Right renal pelvis (tissue), 4 donors: ENCODE results near the gene DNAJC15. TPM values are rescaled to one million over a fixed set of nuclear protein-coding genes. Genes with fewer than 3 reads are reported as not detected.
A peak's percentile ranks its signal among the peaks of the same experiment; 100 is the strongest.
"Not testable (repeated sequence)": the region's sequence is repeated elsewhere in the genome, so short reads cannot be mapped to it uniquely, and the experiment has no call there.

ENCODE experiments used
- DNase-seq, 4 donors: peaks; one replicate each; pipeline ENCODE4 v3.0.0-alpha.2; 2013; ENCODE audit warnings: low read depth in 4 of 4, low spot score in 3 of 4, missing footprints in 1 of 4
- polyA plus RNA-seq, 4 donors: library from polyadenylated mRNA; unstranded; fragments of 120-200 nt; gene quantifications; one replicate each; pipeline ENCODE4 v1.2.1, GENCODE V29; 2013; ENCODE audit not compliant: insufficient read length in 4 of 4

DNAJC15 gene
- 10 to 100 TPM; 19.7 to 31.6 (median 30.1) TPM for polyA plus RNA-seq

DNA sequence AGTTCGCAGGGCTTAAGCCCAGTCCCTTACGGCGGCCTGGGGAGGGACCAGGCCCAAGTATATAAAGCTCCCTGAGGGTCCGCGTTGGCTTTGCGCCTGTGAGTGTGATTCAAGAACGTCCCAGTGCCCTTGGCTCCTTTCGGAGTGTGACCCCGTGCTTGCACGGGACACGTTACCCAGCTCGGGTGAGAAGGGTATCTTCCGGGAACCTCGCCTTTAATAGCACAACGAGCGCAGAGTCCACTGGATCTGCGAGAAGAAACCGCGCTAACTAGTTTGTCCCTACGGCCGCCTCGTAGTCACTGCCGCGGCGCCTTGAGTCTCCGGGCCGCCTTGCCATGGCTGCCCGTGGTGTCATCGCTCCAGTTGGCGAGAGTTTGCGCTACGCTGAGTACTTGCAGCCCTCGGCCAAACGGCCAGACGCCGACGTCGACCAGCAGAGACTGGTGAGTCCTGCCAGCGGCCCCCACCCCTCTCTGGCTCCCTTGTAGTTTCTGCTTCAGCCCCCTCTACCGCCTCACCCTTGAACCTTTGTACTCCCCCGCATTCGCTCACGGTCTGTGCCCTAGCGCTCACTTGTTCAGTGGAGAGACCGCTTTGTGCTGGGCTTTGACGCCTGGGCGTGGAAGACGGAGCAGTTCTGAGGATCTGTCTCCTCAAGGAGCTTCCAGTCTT, at the start of gene DNAJC15:
TSS of gene DNAJC15 (plus strand) at position 298 of the 675 bp plus-strand sequence. CDS start at position 339, 41 bp downstream.
- peak; percentile 74 to 79 (median 78) for DNase-seq

DNA sequence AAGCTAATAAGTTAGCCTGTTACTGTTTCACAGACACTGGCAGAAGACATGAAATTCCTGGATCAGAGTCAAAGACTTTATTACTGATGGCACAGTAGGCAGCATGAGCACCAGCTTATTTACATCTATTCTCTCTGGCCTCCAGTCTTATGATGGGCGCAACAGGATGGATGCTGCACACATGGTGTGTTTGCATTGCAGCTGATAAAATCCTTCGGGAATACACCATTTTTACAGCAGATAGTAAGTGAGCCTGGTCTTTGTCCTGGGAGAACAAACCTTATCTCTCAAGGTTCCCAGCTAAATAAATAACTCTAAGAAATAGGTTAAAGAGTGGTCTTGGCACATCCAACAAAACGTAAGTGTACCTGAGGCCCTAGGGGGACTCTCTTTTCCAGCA, 47.3 kb upstream of the DNAJC15 start:
- DNase-seq = no peak

- no peak for DNase-seq
Observed at GRCh38 chr13:42977219-42977659, 46.1 kb upstream of the DNAJC15 start.

DNA sequence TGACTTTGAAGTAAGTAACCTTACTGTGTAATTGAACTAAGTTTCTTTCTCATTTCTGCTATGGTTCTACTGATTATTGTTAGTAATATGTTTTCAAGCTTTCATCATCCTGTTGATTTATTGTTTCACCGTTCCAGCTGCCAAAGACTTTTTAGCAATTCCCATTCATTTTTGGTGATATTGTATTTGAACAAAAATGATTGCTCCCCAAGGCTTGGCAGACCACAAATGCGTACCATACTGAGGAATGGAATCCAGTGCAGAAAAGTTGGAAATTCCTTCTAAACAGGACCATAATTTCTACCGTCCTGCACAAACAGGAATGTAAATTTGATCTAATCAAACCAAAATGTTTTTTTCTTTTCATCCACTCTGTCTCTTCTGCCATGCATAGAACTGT, 42.1 kb upstream of the DNAJC15 start:
- no peak for DNase-seq

- no peak for DNase-seq
Observed at GRCh38 chr13:42981853-42982252, 41.5 kb upstream of the DNAJC15 start.

DNA sequence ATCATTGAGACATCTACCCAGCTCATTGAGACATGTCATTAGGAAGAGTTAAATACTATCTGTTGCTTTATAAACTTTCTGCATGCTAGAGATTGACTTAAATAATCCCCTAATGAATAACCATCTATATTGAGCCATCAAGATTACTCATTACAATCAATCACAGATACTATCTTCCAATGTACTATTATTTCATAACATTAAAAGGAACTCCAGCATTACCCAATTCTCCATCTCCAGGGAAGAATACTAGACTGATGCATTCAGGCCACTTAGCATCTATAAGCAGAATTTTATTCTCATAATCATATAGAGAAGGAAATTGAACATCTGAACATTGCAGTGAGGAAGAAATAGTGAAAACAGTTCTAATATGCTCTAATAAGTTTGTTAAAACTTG, 39.4 kb upstream of the DNAJC15 start:
- DNase-seq = no peak

DNA sequence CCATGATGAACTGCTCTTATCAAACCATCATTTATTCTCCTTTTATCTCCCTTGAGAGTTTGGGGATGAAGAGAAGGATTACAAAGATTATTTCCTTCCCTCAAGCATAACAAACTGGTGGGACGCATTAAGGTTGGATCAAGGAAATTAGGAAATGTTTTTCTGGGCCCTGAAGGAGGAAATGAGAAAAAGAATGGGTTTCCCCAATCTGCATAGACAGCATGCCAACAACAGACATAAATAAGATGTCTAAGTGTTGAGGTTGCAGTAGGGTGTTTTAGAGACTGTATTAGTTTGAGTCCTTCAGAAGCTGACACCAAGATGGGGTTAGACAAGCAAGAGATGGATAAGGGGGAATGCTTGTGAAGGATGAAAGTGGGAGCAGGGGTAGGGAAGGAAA, 38.7 kb upstream of the DNAJC15 start:
- no peak for DNase-seq

DNA sequence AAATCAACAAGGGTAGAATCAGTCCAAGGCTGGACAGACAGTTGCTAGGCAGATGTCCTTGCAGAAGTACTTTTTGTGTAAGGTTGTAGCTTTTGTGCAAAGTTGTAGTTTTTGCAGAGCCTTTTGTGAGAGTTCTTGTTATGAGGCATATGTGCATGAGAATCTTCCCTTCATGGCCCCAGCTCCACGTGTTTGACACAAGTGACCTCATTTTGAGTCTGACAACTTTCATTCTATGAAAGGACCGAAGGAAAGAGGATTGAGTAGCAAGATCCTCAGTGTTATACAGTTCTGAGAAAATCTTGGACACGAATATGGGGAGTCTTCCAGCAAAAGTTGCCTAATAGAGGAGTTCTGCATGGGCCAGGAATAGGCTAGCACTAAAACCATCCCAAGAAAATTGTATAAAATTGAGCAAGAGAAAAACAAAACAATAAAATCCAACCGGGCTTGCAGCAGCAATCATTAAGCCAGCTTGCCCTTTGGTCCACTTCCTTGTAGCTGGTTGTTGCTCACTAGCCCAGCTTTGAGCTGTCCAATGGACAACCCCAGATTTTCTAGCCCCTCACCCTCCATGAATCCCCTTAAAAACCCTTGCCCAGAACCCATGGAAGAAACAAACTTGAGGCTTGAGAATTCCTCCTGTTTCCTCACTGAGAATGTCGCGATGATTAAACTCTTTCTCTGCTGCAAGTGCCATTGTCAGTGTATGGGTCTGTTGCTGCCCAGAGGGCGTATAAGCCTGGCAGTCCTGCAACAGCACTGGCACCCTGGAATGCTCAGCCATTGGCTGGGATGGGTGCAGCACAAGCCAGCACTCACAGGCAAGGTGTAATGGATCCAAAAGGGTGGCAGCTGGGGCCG, 37.8 kb upstream of the DNAJC15 start:
- DNase-seq = no peak

- no peak for DNase-seq
Observed at GRCh38 chr13:42986176-42986574, 37.2 kb upstream of the DNAJC15 start.

DNA sequence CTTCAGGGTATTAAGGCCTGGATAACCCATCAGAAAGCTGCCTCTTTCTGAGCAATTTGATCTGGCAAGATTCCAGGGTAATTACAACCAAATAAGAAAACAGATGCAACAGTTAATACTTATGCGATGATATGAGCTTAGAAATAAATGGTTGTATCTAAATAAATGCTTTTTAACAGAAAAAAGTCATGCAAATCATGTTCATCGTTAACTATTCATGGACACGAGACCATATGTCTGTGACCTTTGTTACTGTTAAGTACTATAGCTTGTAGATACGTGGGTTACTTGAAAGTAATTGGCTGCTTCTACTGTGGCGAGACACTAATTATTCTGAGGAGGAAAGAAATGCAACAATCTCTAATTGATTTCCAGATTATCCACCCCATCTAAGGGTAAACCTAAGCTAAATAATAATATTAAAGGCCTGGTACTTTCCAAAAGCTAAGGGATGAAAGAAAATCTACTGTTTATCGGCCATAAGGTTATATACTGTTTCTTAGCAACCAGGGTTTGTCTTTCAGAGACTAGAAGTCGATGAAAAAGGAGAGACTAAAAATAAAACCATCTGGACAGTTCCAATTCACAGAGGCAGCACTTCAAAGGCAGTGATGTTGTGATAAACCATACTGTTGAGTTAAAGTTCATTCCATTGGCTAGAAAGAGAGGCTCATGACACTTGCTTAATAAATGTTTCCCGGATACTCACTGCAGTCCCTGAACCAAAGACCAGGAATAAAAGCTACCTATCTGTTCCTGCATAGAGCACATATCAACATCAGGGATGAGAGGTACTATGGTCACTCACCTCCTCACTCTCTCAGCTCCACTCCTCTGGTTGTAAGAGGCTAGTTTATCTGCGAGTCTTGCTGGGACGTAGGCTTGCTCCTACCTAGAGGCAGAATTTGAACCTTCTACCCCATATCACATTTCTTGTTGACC, 32.8 kb upstream of the DNAJC15 start:
- DNase-seq = no peak

DNA sequence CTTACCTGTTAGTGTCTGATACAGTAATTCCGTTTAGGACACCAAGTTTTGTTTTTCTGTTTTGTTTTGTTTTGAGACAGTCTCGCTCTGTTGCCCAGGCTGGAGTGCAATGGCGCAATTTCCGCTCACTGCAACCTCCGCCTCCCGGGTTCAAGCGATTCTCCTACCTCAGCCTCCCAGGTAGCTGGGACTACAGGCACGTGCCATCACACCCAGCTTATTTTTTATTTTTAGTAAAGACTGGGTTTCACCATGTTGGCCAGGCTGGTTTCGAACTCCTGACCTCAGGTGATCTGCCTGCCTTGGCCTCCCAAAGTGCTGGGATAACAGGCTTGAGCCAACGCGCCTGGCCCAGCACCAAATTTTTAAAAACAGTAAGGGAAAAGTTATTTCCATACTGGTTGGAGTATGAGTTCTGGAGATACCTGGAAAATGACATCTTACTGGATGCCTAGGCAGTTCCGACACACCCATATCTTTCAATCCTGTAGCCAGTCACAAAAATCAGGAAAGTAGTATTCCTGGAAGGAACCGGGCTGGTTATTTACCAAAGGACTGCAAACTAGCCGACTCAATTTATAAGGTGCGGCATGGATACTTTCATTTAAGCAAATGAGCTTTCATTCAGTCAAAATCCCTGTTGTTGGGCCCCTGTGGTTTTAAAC, 32.0 kb upstream of the DNAJC15 start:
- DNase-seq = not testable (repeated sequence)

DNA sequence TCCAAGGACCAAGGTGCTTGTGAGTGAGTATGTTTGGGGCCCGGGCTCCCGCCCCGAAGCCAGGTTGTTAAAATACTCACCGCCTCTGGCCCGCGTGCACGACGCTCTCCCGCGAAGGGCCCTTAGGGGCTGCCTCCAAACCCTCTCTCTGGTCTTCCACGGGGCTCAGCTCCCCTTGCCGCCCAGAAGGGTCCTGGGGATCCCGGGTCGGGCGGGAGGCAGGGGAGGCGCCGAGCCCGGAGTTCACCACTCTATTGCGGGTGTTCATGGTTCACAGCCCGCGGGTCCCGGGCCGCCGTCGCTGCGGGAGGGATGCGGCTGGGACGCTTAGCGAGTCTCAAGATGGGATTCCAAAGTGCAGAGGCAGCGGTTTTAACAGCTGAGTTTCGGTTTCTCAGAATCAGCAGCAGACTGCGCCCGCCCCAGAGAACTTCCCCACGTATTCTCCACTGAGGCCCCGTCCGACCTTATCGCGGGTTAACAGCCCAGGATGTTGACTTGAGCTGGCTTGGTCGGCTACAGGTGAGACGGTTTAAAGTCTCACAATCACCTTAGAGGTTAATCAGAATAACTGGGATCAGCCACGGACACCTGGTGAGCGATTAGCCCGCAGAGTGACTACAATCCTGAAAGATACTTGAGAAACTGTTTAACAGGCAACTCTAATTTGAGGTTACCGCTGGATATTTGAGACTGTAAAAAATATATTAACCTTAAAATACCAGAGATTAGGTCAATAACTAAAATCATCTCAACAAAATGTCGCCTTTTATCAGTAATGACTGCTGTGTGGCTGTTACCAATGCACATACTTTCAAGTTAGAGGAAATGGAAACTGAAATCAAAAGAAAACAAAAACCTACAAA, 31.3 kb upstream of the DNAJC15 start, which contains the start of gene EPSTI1:
TSS of gene EPSTI1 (minus strand) at position 344 of the 866 bp plus-strand sequence. CDS start at position 268, 76 bp downstream.
- DNase-seq = peak in 1 of 4 donors; percentile 54

DNA sequence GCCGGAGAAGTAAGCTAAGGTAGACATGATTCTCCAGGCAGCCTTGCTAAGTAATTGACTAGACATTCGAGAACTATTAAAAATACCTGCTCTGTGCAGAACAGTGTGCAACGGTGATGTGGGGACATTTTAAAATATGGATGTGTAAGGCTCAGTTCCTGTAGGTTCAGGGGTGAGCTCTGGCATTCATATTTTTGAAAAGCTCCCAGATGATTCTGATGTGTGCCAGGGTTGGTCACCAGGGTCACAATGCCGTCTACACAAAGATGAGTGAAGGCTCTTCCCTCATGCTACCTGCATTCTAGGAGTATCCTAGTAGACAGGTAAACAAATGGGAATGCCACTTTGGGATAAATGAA, 30.6 kb upstream of the DNAJC15 start:
- DNase-seq = no peak

DNA sequence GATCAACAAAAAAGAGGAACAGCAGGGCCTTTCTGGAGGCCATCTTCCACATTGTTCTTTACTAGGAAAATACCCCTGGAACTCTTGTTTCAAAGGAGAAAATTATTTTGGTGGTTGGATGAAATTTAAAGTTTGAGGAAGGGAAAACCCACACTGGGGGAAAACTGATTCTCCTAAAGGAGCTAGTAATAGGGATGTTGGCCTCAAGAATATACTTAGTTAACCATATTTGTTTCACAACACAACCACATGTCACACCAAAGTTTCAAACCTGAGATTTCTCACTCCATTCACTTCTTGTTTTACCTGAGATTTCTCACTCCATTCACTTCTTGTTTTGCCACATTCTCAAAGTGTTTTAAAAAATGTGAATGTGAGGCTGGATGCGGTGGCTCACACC, 28.5 kb upstream of the DNAJC15 start:
- DNase-seq = no peak

GRCh38 chr13:42996584-42996983, 26.8 kb upstream of the DNAJC15 start:
- no peak for DNase-seq

DNA sequence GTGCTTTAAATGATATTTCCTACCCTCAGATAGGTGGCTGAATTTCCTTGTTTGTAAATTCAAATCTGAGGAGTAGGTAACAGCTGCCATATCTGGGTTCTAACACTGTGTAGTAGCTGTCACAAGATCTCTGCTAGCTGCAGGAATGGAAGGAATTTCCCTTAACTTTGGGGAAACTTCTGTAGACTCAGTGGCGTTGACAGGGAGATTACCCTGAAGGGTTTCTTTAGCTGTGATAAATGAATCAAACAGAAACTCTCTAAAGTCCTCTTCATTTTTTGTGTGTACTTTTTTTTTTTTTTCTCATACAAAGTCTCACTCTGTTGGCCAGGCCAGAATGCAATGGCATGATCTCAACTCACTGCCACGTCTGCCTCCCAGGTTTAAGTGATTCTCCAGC, 26.0 kb upstream of the DNAJC15 start:
- DNase-seq = no peak

DNA sequence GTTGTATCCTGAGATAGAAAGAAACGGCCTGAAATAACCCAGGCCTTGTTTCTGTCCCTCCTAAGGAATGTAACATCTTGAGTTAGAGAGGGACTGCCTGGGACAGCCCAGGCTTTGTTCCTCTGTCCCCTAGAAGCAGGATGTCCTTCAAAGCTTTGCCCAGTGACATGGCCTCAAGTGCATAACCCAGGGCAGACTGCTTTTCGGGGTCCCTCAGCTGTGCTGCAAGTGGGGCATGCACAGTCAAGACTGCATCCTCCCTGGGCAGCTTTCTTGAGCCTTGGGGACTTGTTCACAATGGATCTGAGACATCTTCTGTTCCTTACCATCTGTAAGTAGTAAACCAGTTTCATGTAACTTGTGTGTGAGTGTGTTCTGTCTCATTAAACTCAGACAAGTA, 23.9 kb upstream of the DNAJC15 start:
- DNase-seq = no peak

DNA sequence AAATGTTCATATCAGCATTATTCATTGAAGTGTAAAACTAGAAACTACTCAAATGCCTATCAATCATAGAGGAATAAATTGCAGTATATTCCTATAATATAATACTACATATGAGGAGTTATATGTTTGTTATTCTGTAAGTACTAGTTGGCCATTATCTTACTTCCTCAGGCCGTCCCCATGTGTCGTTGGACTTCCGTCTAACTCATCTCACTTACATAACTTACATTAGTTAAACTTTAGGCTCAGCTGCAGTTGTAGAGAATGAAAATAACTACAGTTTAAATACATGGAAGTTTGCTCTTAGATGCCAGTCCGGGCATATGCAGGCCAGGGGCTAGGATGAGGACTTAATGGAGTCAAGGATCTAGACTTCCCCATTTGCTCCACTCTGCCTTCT, 22.7 kb upstream of the DNAJC15 start:
- no peak for DNase-seq

GRCh38 chr13:43002021-43002420, 21.4 kb upstream of the DNAJC15 start:
- no peak for DNase-seq
